IMR-90 (cell line): ENCODE results near the gene SLC2A1.

Experiments used
- BHLHE40 ChIP-seq: fragments of 150-350 bp; IDR thresholded peaks from 2 replicates; pipeline ENCODE4 v1.6.1; 2016; ENCODE audit warnings: mild to moderate bottlenecking, low read depth, low read length
- CEBPB ChIP-seq: IDR thresholded peaks from 2 replicates; pipeline ENCODE4 v1.6.1; 2012; ENCODE audit warnings: low read depth, low read length, improper control_type of control experiment
- CTCF ChIP-seq: conservative IDR thresholded peaks from 2 replicates; pipeline ENCODE4 v1.5.1; 2012; ENCODE audit warnings: mild to moderate bottlenecking, low read depth, low read length, improper control_type of control experiment
- FOS ChIP-seq: fragments of 150-350 bp; IDR thresholded peaks from 2 replicates; pipeline ENCODE4 v1.6.1; 2016; ENCODE audit warnings: low read depth, low read length
- POLR2A ChIP-seq: IDR thresholded peaks from 2 replicates; pipeline ENCODE4 v1.6.1; 2012; ENCODE audit warnings: mild to moderate bottlenecking, low read depth, low read length
- RCOR1 ChIP-seq: IDR thresholded peaks from 2 replicates; pipeline ENCODE4 v1.6.1; 2012; ENCODE audit warnings: mild to moderate bottlenecking, low read length, improper control_type of control experiment; ENCODE audit not compliant: insufficient replicate concordance
- RFX5 ChIP-seq: IDR thresholded peaks from 2 replicates; pipeline ENCODE4 v1.8.0; 2012; ENCODE audit warnings: low read depth, mild to moderate bottlenecking, low read length, moderate library complexity

GRCh38 chr1:42968654-42969053 is 10.0 kb upstream of the SLC2A1 start:
- no peak for TF ChIP-seq CTCF
- TF ChIP-seq CEBPB: no peak
- TF ChIP-seq POLR2A: no peak
- TF ChIP-seq RFX5: no peak
- TF ChIP-seq FOS: no peak
- no peak for TF ChIP-seq RCOR1
- TF ChIP-seq BHLHE40: no peak
